ENCODE data around the gene TMSB15C. TPM values are rescaled to one million over a fixed set of nuclear protein-coding genes. Genes with fewer than 3 reads are reported as not detected.
"Not testable (repeated sequence)": the region's sequence is repeated elsewhere in the genome, so short reads cannot be mapped to it uniquely, and the experiment has no call there.

TMSB15C gene
- total RNA-seq, 2 donors from 2014 or later, result 1.6 to 3.1 TPM

- Mint-ChIP-seq H3K4me1 (no peaks in the 10 kb centered on the region), H3K4me3 (no peak overlapping the region), H3K27me3 (no peaks in the 10 kb centered on the region), H3K36me3 (ENCODE audit: low read depth) (no peaks in the 10 kb centered on the region), H3K27ac (no peak overlapping the region)
- no peaks in the 10 kb centered on the region for H3K9me3 ChIP-seq (ENCODE audit: control insufficient read depth, low read length, poor library complexity, severe bottlenecking)
- ATAC-seq (peak; percentile 73), DNase-seq (peak; percentile 15 to 31 (median 16))
Measured at GRCh38 chrX:104098151-104098808, 22.2 kb upstream of the TMSB15C start.

- Mint-ChIP-seq H3K36me3 (ENCODE audit: low read depth) (no peaks in the 10 kb centered on the region), H3K27me3 (peaks cover 9% of the 10 kb centered on the region), H3K4me3 (no peak overlapping the region), H3K27ac (no peak overlapping the region), H3K4me1 (no peaks in the 10 kb centered on the region)
- DNase-seq, result no peak
- no peaks in the 10 kb centered on the region for H3K9me3 ChIP-seq (ENCODE audit: control insufficient read depth, low read length, poor library complexity, severe bottlenecking)
- no peak for ATAC-seq
Measured at GRCh38 chrX:104085919-104086318, 9.9 kb upstream of the TMSB15C start.

GRCh38 chrX:104085477-104085876 is 9.4 kb upstream of the TMSB15C start:
- Mint-ChIP-seq H3K36me3 (ENCODE audit: low read depth) (no peaks in the 10 kb centered on the region), H3K27me3 (peaks cover 9% of the 10 kb centered on the region), H3K27ac (no peak overlapping the region), H3K4me1 (no peaks in the 10 kb centered on the region), H3K4me3 (no peak overlapping the region)
- ATAC-seq (no peak), DNase-seq (no peak)
- no peaks in the 10 kb centered on the region for H3K9me3 ChIP-seq (ENCODE audit: control insufficient read depth, low read length, poor library complexity, severe bottlenecking)

GRCh38 chrX:104084534-104085277 is 8.7 kb upstream of the TMSB15C start:
- no peaks in the 10 kb centered on the region for H3K4me1 Mint-ChIP-seq
- no peak overlapping the region for H3K4me3 Mint-ChIP-seq
- no peak for ATAC-seq
- peaks cover 9% of the 10 kb centered on the region for H3K27me3 Mint-ChIP-seq
- H3K27ac Mint-ChIP-seq, result no peak overlapping the region
- no peaks in the 10 kb centered on the region for H3K9me3 ChIP-seq (ENCODE audit: control insufficient read depth, low read length, poor library complexity, severe bottlenecking)
- DNase-seq, result no peak
- no peaks in the 10 kb centered on the region for H3K36me3 Mint-ChIP-seq (ENCODE audit: low read depth)

GRCh38 chrX:104084063-104084462 is 8.0 kb upstream of the TMSB15C start:
- no peak overlapping the region for H3K27ac Mint-ChIP-seq
- ATAC-seq, result no peak

GRCh38 chrX:104077854-104078253 is 1.8 kb upstream of the TMSB15C start:
- not testable (repeated sequence) for DNase-seq, ATAC-seq, H3K4me1 Mint-ChIP-seq

More at GRCh38 chrX:104084063-104084462, 8.0 kb upstream of the TMSB15C start:
- DNase-seq, result no peak
- H3K9me3 ChIP-seq (ENCODE audit: control insufficient read depth, low read length, poor library complexity, severe bottlenecking), result no peaks in the 10 kb centered on the region
- peaks cover 9% of the 10 kb centered on the region for H3K27me3 Mint-ChIP-seq
- no peaks in the 10 kb centered on the region for H3K4me1 Mint-ChIP-seq
- no peak overlapping the region for H3K4me3 Mint-ChIP-seq
- no peaks in the 10 kb centered on the region for H3K36me3 Mint-ChIP-seq (ENCODE audit: low read depth)

GRCh38 chrX:104062636-104063035 is 13.4 kb downstream of the TMSB15C start:
- not testable (repeated sequence) for H3K4me3 Mint-ChIP-seq; DNase-seq; H3K36me3 Mint-ChIP-seq (ENCODE audit: low read depth); ATAC-seq; H3K9me3 ChIP-seq (ENCODE audit: control insufficient read depth, low read length, poor library complexity, severe bottlenecking); H3K4me1 Mint-ChIP-seq; H3K27me3 Mint-ChIP-seq; H3K27ac Mint-ChIP-seq

More at GRCh38 chrX:104077854-104078253, 1.8 kb upstream of the TMSB15C start:
- not testable (repeated sequence) for H3K27ac Mint-ChIP-seq; H3K4me3 Mint-ChIP-seq; H3K9me3 ChIP-seq (ENCODE audit: control insufficient read depth, low read length, poor library complexity, severe bottlenecking); H3K27me3 Mint-ChIP-seq; H3K36me3 Mint-ChIP-seq (ENCODE audit: low read depth)

GRCh38 chrX:104054956-104055355 is 21.1 kb downstream of the TMSB15C start:
- H3K27me3 Mint-ChIP-seq; H3K9me3 ChIP-seq (ENCODE audit: control insufficient read depth, low read length, poor library complexity, severe bottlenecking); DNase-seq; H3K4me1 Mint-ChIP-seq; H3K36me3 Mint-ChIP-seq (ENCODE audit: low read depth); ATAC-seq; H3K27ac Mint-ChIP-seq; H3K4me3 Mint-ChIP-seq: not testable (repeated sequence)

GRCh38 chrX:104047171-104047570 is 28.9 kb downstream of the TMSB15C start:
- H3K9me3 ChIP-seq (ENCODE audit: control insufficient read depth, low read length, poor library complexity, severe bottlenecking), result no peaks in the 10 kb centered on the region
- Mint-ChIP-seq H3K36me3 (ENCODE audit: low read depth) (no peaks in the 10 kb centered on the region), H3K4me1 (no peaks in the 10 kb centered on the region), H3K27ac (no peak overlapping the region), H3K4me3 (no peak overlapping the region), H3K27me3 (peaks cover 31% of the 10 kb centered on the region)
- ATAC-seq (no peak), DNase-seq (no peak)

GRCh38 chrX:104045642-104046041 is 30.4 kb downstream of the TMSB15C start:
- H3K9me3 ChIP-seq (ENCODE audit: control insufficient read depth, low read length, poor library complexity, severe bottlenecking), result no peaks in the 10 kb centered on the region
- DNase-seq (no peak), ATAC-seq (no peak)
- no peaks in the 10 kb centered on the region for H3K36me3 Mint-ChIP-seq (ENCODE audit: low read depth)
- H3K4me1 Mint-ChIP-seq, result no peaks in the 10 kb centered on the region
- no peak overlapping the region for H3K27ac Mint-ChIP-seq
- no peak overlapping the region for H3K4me3 Mint-ChIP-seq
- peaks cover 44% of the 10 kb centered on the region for H3K27me3 Mint-ChIP-seq

GRCh38 chrX:104041003-104041402 is 35.0 kb downstream of the TMSB15C start:
- H3K4me1 Mint-ChIP-seq, result no peaks in the 10 kb centered on the region
- H3K27me3 Mint-ChIP-seq, result peaks cover 48% of the 10 kb centered on the region
- DNase-seq (no peak), ATAC-seq (no peak)
- H3K27ac Mint-ChIP-seq, result no peak overlapping the region
- no peaks in the 10 kb centered on the region for H3K9me3 ChIP-seq (ENCODE audit: control insufficient read depth, low read length, poor library complexity, severe bottlenecking)
- H3K4me3 Mint-ChIP-seq, result no peak overlapping the region
- H3K36me3 Mint-ChIP-seq (ENCODE audit: low read depth), result no peaks in the 10 kb centered on the region

- DNase-seq, result no peak
- no peak for ATAC-seq
- Mint-ChIP-seq H3K4me3 (no peak within 1 kb of the TSS), H3K4me1 (no peaks in the 10 kb centered on the region), H3K27ac (no peak within 1 kb of the TSS), H3K36me3 (ENCODE audit: low read depth) (no peaks in the 10 kb centered on the region), H3K27me3 (peaks cover 43% of the 10 kb centered on the region)
- no peaks in the 10 kb centered on the region for H3K9me3 ChIP-seq (ENCODE audit: control insufficient read depth, low read length, poor library complexity, severe bottlenecking)
Measured at GRCh38 chrX:104039689-104040505, 36.1 kb downstream of the TMSB15C start, which contains the start of gene H2BW2. Gene H2BW2 (plus strand): TSS chrX:104039956. CDS start chrX:104039995, 39 bp downstream.
